SK-N-SH (cell line): ENCODE results near the gene EPOP.

ENCODE experiments used
- CTCF ChIP-seq: fragments of 200-600 bp; sonication (generic); IDR thresholded peaks from 2 replicates; pipeline ENCODE4 v1.6.1; 2017; ENCODE audit warnings: antibody characterized with exemption, mild to moderate bottlenecking, moderate library complexity
- EP300 ChIP-seq, 2 experiments: IDR thresholded peaks; 2 replicates each; pipeline versions ENCODE4 v1.4.0 to v1.6.1; 2012; ENCODE audit warnings: borderline replicate concordance in 1 of 2, low read depth in 1 of 2, low read length in 1 of 2

- TF ChIP-seq EP300 (IDR thresholded peaks at IDR 0.05; ENCODE audit: borderline replicate concordance in 1 of 2, low read depth in 1 of 2, low read length in 1 of 2) (no peak), CTCF (no peak)
Observed at GRCh38 chr17:38719289-38719942, 44.7 kb upstream of the EPOP start.
